NB4 (cell line): ENCODE measurements around the gene SEBOX.

Experiments used
- POLR2A ChIP-seq: IDR thresholded peaks from 2 replicates; pipeline ENCODE4 v1.6.1; 2011; ENCODE audit warnings: mild to moderate bottlenecking; ENCODE audit not compliant: insufficient read length; ENCODE audit errors: extremely low read depth
- TF ChIP-seq, protein P1 (sequence below): IDR thresholded peaks from one replicate; pipeline ENCODE4 v1.5.1; 2012; ENCODE audit warnings: low read depth, low read length

DNA sequence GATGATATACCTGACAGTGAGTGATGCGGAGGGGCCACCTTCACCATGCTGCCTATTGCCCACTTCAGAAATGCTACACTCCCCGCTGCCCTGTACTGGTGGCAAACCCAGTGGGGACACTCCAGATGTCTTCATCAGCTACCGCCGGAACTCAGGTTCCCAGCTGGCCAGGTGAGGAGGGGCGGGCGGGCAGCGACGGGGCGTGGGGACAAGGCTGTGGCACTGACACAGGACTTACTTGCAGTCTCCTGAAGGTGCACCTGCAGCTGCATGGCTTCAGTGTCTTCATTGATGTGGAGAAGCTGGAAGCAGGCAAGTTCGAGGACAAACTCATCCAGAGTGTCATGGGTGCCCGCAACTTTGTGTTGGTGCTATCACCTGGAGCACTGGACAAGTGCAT, 23.1 kb upstream of the SEBOX start:
- TF ChIP-seq, protein P1, sequence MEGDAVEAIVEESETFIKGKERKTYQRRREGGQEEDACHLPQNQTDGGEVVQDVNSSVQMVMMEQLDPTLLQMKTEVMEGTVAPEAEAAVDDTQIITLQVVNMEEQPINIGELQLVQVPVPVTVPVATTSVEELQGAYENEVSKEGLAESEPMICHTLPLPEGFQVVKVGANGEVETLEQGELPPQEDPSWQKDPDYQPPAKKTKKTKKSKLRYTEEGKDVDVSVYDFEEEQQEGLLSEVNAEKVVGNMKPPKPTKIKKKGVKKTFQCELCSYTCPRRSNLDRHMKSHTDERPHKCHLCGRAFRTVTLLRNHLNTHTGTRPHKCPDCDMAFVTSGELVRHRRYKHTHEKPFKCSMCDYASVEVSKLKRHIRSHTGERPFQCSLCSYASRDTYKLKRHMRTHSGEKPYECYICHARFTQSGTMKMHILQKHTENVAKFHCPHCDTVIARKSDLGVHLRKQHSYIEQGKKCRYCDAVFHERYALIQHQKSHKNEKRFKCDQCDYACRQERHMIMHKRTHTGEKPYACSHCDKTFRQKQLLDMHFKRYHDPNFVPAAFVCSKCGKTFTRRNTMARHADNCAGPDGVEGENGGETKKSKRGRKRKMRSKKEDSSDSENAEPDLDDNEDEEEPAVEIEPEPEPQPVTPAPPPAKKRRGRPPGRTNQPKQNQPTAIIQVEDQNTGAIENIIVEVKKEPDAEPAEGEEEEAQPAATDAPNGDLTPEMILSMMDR, result no peak
- TF ChIP-seq POLR2A, result no peak
